IPS-18c (cell line): ENCODE measurements around the gene C17orf67.

Experiments used
- H3K4me3 ChIP-seq: 2 replicates; pipeline ENCODE4 v1.7.0; 2013; ENCODE audit warnings: low read depth, mild to moderate bottlenecking, low read length, moderate library complexity; ENCODE audit not compliant: insufficient read depth
- H3K9me3 ChIP-seq: one replicate; pipeline ENCODE4 v1.6.1; 2013; ENCODE audit warnings: mild to moderate bottlenecking, low read length, moderate library complexity; ENCODE audit not compliant: control insufficient read depth, insufficient read depth

C17orf67 gene

GRCh38 chr17:56819030-56819429 lies 14.7 kb downstream of the C17orf67 start:
- H3K4me3 ChIP-seq, result no peak overlapping the region
- H3K9me3 ChIP-seq, result peaks cover 2% of the 10 kb centered on the region

DNA sequence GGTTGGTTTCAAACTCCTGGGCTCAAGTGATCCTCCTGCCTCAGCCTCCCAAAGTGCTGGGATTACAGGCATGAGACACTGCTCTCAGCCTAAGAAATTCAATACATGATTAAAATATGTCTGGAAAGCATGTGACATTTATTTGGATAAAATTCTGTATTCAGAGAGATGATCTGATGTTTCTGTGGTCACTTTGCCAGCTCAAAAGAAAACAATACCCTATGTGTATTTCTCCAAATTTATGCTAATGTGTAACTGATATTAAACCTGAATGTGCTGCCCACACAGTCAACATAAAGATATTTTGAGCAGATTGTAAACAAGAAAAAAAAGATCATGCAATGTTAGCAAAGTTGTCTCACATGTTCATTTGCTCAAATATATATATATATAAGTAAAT lies 16.7 kb downstream of the C17orf67 start:
- peaks cover 2% of the 10 kb centered on the region for H3K9me3 ChIP-seq
- H3K4me3 ChIP-seq, result no peak overlapping the region

- Histone ChIP-seq H3K4me3 (no peak overlapping the region), H3K9me3 (peaks cover 2% of the 10 kb centered on the region)
Measured at GRCh38 chr17:56815711-56816110, 18.0 kb downstream of the C17orf67 start.

- Histone ChIP-seq H3K9me3 (no peaks in the 10 kb centered on the region), H3K4me3 (no peak overlapping the region)
Measured at GRCh38 chr17:56812901-56813388, 20.8 kb downstream of the C17orf67 start.

DNA sequence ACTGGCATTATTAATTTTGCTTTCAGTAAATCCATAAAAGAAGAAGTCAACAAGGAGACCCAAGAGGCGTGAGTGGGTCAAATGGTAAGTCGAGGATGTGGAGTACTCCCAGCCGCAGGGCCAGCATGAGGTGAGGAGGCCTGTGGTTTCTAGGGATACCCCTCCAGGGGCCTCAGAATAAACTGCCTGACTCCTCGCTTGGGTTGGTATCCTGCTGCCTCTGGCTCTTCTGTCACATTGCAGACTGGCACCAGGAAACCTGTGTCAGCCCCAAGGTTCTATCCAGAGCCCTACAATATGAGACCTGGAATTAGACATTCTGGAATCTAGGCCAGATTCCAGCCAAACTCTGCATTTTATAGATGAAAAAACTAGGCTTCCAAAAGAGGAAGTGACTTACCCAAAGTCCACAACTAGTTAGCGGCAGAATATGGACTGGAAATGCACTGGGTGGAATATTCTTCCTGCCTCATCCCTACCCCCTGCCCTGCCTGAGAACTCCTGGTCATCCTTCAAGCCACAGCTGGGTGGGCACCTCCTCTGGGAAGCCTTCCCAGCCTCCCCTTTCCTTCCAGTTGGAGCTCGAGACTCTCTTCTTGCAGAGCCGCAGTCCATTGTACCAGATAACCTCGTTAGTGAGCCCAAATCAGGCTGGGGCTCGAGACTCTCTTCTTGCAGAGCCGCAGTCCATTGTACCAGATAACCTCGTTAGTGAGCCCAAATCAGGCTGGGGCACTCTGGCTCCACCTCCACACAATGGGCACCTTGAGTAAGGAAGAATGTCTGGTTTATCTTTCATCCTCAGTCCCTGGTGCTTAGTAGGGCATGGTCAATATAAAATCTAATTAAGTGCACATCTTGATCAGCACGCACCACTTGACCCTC lies 22.6 kb downstream of the C17orf67 start:
- Histone ChIP-seq H3K4me3 (no peak overlapping the region), H3K9me3 (no peaks in the 10 kb centered on the region)

- H3K9me3 ChIP-seq, result no peaks in the 10 kb centered on the region
- no peak overlapping the region for H3K4me3 ChIP-seq
Measured at GRCh38 chr17:56810343-56810742, 23.4 kb downstream of the C17orf67 start.

- H3K9me3 ChIP-seq, result no peaks in the 10 kb centered on the region
- no peak overlapping the region for H3K4me3 ChIP-seq
Measured at GRCh38 chr17:56809820-56810179, 23.9 kb downstream of the C17orf67 start.

GRCh38 chr17:56809106-56809819 lies 24.5 kb downstream of the C17orf67 start:
- H3K9me3 ChIP-seq, result no peaks in the 10 kb centered on the region
- no peak overlapping the region for H3K4me3 ChIP-seq

DNA sequence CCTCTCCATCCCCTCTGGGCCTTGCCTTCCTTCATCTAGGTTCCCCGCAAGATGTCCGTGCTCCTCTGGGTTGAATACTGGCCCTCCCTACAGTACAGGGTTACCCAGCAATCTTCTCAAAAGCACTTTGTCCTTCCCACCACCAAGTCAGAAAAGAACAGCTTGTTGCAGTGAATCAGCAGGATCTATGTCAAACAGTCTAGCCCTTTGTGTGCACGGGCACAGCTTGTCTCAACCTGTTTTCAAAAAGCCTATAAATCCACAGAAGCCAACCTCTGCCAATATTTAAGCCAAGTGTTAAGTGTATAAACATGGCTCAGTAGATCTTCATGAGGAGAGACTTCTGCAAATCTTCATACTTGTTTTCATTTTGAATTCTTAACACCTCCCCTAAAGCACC lies 25.2 kb downstream of the C17orf67 start:
- no peaks in the 10 kb centered on the region for H3K9me3 ChIP-seq
- H3K4me3 ChIP-seq, result no peak overlapping the region

- H3K4me3 ChIP-seq, result no peak overlapping the region
- H3K9me3 ChIP-seq, result no peaks in the 10 kb centered on the region
Measured at GRCh38 chr17:56807723-56808122, 26.0 kb downstream of the C17orf67 start.

- no peaks in the 10 kb centered on the region for H3K9me3 ChIP-seq
- H3K4me3 ChIP-seq, result no peak overlapping the region
Measured at GRCh38 chr17:56806949-56807348, 26.8 kb downstream of the C17orf67 start.

- Histone ChIP-seq H3K9me3 (no peaks in the 10 kb centered on the region), H3K4me3 (no peak overlapping the region)
Measured at GRCh38 chr17:56804454-56804853, 29.3 kb downstream of the C17orf67 start.

- Histone ChIP-seq H3K9me3 (no peaks in the 10 kb centered on the region), H3K4me3 (no peak overlapping the region)
Measured at GRCh38 chr17:56803071-56803470, 30.6 kb downstream of the C17orf67 start.

- H3K9me3 ChIP-seq, result no peaks in the 10 kb centered on the region
- no peak overlapping the region for H3K4me3 ChIP-seq
Measured at GRCh38 chr17:56801459-56802178, 32.1 kb downstream of the C17orf67 start.

- no peak overlapping the region for H3K4me3 ChIP-seq
- no peaks in the 10 kb centered on the region for H3K9me3 ChIP-seq
Measured at GRCh38 chr17:56798916-56799315, 34.8 kb downstream of the C17orf67 start.

- H3K4me3 ChIP-seq, result no peak overlapping the region
Measured at GRCh38 chr17:56796536-56796935, 37.2 kb downstream of the C17orf67 start.

DNA sequence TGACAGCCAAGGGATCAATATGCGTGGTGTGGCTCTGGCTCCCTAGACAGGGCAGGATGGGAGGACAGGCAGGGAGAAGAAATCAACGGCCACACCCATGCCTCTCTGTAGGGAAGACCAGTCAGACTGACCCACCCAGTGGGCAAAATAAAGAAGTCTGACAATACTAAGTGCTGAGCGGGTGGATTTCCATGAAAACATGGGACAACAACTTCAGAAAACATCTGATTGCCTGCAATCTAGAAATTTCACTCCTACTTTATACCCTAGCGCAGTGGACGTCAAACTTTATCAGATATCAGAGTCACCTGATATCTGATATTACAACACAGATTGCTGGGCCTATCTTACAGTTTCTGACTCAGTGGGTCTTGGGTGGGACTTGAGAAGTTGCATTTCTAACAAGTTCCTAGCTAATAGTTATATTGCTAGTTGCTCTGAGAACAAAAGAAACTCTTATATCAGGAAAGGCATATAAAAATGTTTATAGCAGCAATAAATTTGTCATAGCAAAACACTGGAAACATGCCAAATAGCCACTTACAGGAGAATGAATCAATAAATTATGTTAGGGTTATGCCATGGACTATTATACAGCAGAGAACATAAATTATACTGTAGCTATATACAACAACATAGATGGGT lies 38.4 kb downstream of the C17orf67 start:
- Histone ChIP-seq H3K9me3 (no peaks in the 10 kb centered on the region), H3K4me3 (no peak overlapping the region)

More at GRCh38 chr17:56796536-56796935, 37.2 kb downstream of the C17orf67 start:
- no peaks in the 10 kb centered on the region for H3K9me3 ChIP-seq
